Transverse colon (tissue), 4 donors: ENCODE results near the gene SERHL2. TPM values are rescaled to one million over a fixed set of nuclear protein-coding genes. Genes with fewer than 3 reads are reported as not detected.
"Not testable (repeated sequence)": the region's sequence is repeated elsewhere in the genome, so short reads cannot be mapped to it uniquely, and the experiment has no call there.

Experiments
- DNase-seq: peaks from one replicate; pipeline ENCODE4 v3.0.0-alpha.2; 2019
- H3K27ac ChIP-seq, 4 donors: fragments of 200-600 bp; sonication (generic); 2 replicates each; pipeline ENCODE4 v1.5.1; 2016 to 2018; ENCODE audit warnings: inconsistent platforms in 4 of 4
- H3K27me3 ChIP-seq: fragments of 200-600 bp; sonication (generic); 2 replicates; pipeline ENCODE4 v1.5.1; 2017; ENCODE audit warnings: inconsistent platforms
- H3K36me3 ChIP-seq, 4 donors: fragments of 200-600 bp; sonication (generic); 2 replicates each; pipeline ENCODE4 v1.5.1; 2017 to 2019; ENCODE audit warnings: inconsistent platforms in 4 of 4
- H3K4me1 ChIP-seq, 4 donors: fragments of 200-600 bp; sonication (generic); 2 replicates each; pipeline ENCODE4 v1.5.1; 2017 to 2020; ENCODE audit warnings: inconsistent platforms in 4 of 4
- H3K4me3 ChIP-seq, 4 donors: fragments of 200-600 bp; sonication (generic); 1 replicate in 1 of 4; 2 replicates in 3 of 4; pipeline versions ENCODE4 v1.5.1 to v1.6.1; 2017 to 2019; ENCODE audit warnings: inconsistent platforms in 4 of 4
- H3K9me3 ChIP-seq, 2 donors: fragments of 200-600 bp; sonication (generic); 2 replicates each; pipeline ENCODE4 v1.5.1; 2017 to 2019; ENCODE audit warnings: inconsistent platforms in 2 of 2
- EP300 ChIP-seq: sonication (generic); formaldehyde crosslinking; IDR thresholded peaks from one replicate; pipeline ENCODE4 v1.6.1; 2017; ENCODE audit warnings: antibody characterized with exemption, low read depth
- POLR2A ChIP-seq: fragments of 450-650 bp; IDR thresholded peaks from one replicate; pipeline ENCODE4 v1.6.1; 2016; ENCODE audit warnings: antibody characterized with exemption, mild to moderate bottlenecking, moderate library complexity
- POLR2AphosphoS5 ChIP-seq, 3 donors: sonication (generic); formaldehyde crosslinking; IDR thresholded peaks; one replicate each; pipeline ENCODE4 v1.6.1; 2016; ENCODE audit warnings: antibody characterized with exemption in 3 of 3
- WGBS, 2 donors: methylation state at CpG; one replicate each; pipeline ENCODE4 v1.1.5; 2018; ENCODE audit warnings: low coverage in 1 of 2; 5-methylcytosine and 5-hydroxymethylcytosine counted together
- in situ Hi-C, 4 donors: fragments of 200-750 bp; cut with MboI; loops; one replicate each; pipeline versions ENCODE4 v1.15.0 to v1.15.1; 2017; ENCODE audit warnings: low sequenced_read_pairs in 3 of 4, low pct_ligation_motif_present in 1 of 4, low pct_unique_long_range_greater_than_20kb in 1 of 4
- intact Hi-C: fragments of 100-400 bp; cut with DNase I; formaldehyde crosslinking; loops from one replicate; pipeline ENCODE4 v1.15.1; 2023; ENCODE audit warnings: low total_unique reads
- total RNA-seq, 4 donors: library from RNA; depleted of rRNA; stranded (reverse); fragments of >200 nt; gene quantifications; one replicate each; pipeline ENCODE4 v1.1.0, GENCODE V29; 2016
- TF ChIP-seq, protein P1 (sequence below), 5 experiments: fragments of 200-600 bp in 3 of 5; fragments of 450-650 bp in 2 of 5; sonication (generic) in 3 of 5; IDR thresholded peaks; 1 replicate in 2 of 5; 2 replicates in 3 of 5; pipeline ENCODE4 v1.5.1; 2016 to 2017; ENCODE audit warnings: antibody characterized with exemption in 5 of 5, inconsistent platforms in 3 of 5, mild to moderate bottlenecking in 2 of 5, moderate library complexity in 1 of 5

The SERHL2 gene, protein sequence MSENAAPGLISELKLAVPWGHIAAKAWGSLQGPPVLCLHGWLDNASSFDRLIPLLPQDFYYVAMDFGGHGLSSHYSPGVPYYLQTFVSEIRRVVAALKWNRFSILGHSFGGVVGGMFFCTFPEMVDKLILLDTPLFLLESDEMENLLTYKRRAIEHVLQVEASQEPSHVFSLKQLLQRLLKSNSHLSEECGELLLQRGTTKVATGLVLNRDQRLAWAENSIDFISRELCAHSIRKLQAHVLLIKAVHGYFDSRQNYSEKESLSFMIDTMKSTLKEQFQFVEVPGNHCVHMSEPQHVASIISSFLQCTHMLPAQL
- total RNA-seq = 1 to 10 TPM in 1 of 4 donors, under 1 TPM in 1, not detected in 2; 0.95 to 2.0 TPM

DNA sequence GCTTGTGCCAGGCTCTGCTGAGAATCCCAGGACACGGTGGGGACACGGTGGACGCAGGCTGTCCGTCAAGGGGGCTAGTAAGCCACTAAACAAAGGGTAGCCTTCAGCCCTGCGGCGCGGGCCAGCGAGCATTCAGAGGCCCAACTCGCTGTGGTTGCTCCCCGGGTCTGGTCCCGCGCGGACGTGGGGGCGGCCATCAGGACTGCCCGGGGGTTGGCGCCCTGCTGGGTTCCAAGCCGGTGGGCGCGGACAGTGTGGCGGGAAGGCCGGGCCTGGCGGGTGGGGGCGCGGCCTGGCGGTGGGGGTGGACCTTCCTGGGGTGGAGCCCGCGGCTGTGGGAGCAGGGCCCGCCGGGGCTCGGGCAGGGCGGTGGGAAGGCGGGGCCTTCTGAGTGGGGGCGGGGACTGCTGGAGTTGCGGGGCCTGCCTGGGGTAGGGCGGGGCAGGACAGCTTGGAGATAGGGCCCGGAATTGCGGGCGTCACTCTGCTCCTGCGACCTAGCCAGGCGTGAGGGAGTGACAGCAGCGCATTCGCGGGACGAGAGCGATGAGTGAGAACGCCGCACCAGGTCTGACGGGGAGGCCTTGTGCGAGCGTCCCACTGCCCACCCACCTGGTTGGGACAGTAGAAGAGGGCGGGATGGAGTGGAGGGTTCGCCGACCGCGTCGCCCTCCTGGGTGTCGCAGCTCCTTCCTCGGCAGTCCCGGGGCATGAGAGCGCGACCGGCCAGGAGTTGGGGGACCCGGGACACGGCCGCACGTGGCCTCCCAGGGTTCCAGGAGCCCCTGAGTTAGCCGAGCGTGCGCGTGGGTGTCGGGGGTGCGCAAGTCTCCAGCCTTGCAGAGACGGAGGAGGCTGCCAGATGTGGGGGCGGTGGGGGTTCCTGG is at the start of gene SERHL2:
SERHL2 (plus strand) TSS at position 482 of the 887 bp plus-strand sequence; CDS start at position 547, 65 bp downstream.
- no peaks in the 10 kb centered on the region for H3K27me3 ChIP-seq
- TF ChIP-seq EP300 = no peak
- TF ChIP-seq, protein P1, sequence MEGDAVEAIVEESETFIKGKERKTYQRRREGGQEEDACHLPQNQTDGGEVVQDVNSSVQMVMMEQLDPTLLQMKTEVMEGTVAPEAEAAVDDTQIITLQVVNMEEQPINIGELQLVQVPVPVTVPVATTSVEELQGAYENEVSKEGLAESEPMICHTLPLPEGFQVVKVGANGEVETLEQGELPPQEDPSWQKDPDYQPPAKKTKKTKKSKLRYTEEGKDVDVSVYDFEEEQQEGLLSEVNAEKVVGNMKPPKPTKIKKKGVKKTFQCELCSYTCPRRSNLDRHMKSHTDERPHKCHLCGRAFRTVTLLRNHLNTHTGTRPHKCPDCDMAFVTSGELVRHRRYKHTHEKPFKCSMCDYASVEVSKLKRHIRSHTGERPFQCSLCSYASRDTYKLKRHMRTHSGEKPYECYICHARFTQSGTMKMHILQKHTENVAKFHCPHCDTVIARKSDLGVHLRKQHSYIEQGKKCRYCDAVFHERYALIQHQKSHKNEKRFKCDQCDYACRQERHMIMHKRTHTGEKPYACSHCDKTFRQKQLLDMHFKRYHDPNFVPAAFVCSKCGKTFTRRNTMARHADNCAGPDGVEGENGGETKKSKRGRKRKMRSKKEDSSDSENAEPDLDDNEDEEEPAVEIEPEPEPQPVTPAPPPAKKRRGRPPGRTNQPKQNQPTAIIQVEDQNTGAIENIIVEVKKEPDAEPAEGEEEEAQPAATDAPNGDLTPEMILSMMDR (IDR thresholded peaks at IDR 0.05) = no peak
- TF ChIP-seq POLR2A = peak; percentile 68
- TF ChIP-seq POLR2AphosphoS5 (IDR thresholded peaks at IDR 0.05) = peak; percentile 61 to 74 (median 69)
- no peaks in the 10 kb centered on the region for H3K36me3 ChIP-seq
- peak within 1 kb of the TSS; percentile 3 to 61 (median 28) for H3K27ac ChIP-seq
- intact Hi-C loops = no loop called here
- H3K4me1 ChIP-seq = peaks cover 6 to 13% (median 8%) of the 10 kb centered on the region in 4 donors
- in situ Hi-C loops = no loop called here
- no peaks in the 10 kb centered on the region for H3K9me3 ChIP-seq
- peak; percentile 95 for DNase-seq
- peak within 1 kb of the TSS; percentile 28 to 47 (median 40) for H3K4me3 ChIP-seq
- WGBS, 2 donors = 1% methylated on average over 42 of the region's 75 CpGs; no CpG with 5 or more reads in 1 of the 2 donors

DNA sequence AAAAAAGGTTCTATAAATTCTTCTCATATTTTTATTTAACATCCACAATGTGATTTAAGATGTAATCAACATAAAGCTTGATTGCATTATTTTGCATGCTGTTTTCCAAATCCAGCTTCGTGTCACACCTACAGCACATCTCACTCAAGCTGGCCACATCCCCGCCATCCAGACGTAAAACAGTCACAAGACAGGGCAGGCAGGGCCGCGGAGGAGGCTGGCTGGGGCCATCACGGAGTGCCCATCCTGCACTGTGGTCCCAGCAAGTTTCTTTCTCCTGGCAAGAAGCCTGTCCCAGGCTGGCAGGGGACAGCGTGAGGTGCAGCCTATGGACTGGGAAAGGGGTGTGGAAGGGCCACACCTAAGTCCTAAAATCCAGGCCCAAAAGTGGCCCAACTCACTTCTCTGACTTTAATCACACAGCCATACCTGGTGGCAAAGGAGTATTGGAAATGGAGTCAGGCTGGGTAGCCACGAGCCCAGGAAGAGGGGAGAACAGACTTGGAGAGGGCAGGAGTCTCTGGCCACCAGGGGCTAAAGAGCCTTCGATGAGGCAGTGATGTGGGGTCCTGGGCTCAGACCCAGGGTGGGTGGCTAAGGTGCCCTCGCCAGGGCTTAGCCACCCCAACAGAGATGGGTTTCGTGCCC is 45.3 kb upstream of the SERHL2 start:
- in situ Hi-C loops = not testable (repeated sequence)
- H3K4me1 ChIP-seq = peaks cover 3 to 13% (median 6%) of the 10 kb centered on the region in 4 donors
- WGBS, 2 donors = 52 to 64% methylated on average over 3 to 11 of the region's 11 CpGs

DNA sequence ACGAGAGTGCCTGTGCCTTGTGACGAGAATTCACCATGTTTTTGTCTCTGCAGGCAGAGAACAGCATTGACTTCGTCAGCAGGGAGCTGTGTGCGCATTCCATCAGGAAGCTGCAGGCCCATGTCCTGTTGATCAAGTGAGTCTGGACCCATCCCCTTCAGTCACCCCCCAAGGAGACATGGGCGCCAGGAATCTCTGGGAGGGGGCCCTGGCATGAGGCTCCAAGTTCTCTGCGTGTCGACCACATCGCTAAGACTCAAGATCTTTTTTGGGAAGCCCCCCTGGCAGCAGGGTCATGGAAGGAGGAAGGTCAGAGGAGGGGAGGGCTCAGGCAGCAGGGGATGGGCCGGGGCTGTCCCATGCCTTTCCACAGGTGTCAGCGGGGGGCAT is 44.8 kb upstream of the SERHL2 start:
- intact Hi-C loops, H3K36me3 ChIP-seq, DNase-seq, H3K27ac ChIP-seq, H3K9me3 ChIP-seq, H3K4me3 ChIP-seq, in situ Hi-C loops, H3K27me3 ChIP-seq: not testable (repeated sequence)
- peaks cover 3 to 13% (median 6%) of the 10 kb centered on the region in 4 donors for H3K4me1 ChIP-seq
- 61 to 80% methylated on average over 2 to 6 of the region's 10 CpGs for WGBS, 2 donors

More for the DNA sequence above, 45.3 kb upstream of the SERHL2 start:
- H3K36me3 ChIP-seq, H3K27ac ChIP-seq, DNase-seq, H3K9me3 ChIP-seq, H3K4me3 ChIP-seq, intact Hi-C loops, H3K27me3 ChIP-seq: not testable (repeated sequence)
- peak; percentile 21 for TF ChIP-seq POLR2A

DNA sequence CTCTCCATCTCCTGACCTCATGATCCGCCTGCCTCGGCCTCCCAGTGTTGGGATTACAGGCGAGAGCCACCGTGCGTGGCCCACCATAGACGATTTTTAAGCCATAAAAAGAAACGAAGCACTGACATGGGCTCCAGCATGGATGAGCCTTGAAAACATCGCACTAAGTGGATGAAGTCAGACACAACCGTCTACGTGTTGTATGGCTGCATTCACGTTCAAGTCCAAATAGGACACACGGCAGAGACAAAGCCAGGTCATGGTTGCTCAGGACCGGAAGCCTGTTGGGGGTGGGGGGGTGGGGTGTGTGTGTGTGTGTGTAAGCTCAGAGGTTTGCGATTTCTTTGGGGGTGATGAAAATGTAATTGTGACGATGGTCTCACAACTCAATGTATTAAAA is 44.2 kb upstream of the SERHL2 start:
- no peak overlapping the region for H3K4me3 ChIP-seq
- H3K4me1 ChIP-seq = peaks cover 3 to 13% (median 6%) of the 10 kb centered on the region in 4 donors
- in situ Hi-C loops (no loop called here), intact Hi-C loops (no loop called here)
- H3K27ac ChIP-seq = no peak overlapping the region
- peaks cover 0 to 5% (median 2%) of the 10 kb centered on the region in 4 donors for H3K36me3 ChIP-seq
- H3K9me3 ChIP-seq = no peaks in the 10 kb centered on the region
- TF ChIP-seq, protein P1 (IDR thresholded peaks at IDR 0.05) = no peak
- TF ChIP-seq POLR2A = no peak
- no peaks in the 10 kb centered on the region for H3K27me3 ChIP-seq
- WGBS, 2 donors = 60 to 77% methylated on average over 1 to 15 of the region's 15 CpGs
- DNase-seq = no peak
